SK-N-MC (cell line): ENCODE measurements around the gene UGT1A9.

ENCODE experiments used
- EZH2 ChIP-seq: fragments of 200-600 bp; sonication (generic); IDR thresholded peaks from one replicate; pipeline ENCODE4 v1.6.1; 2017; ENCODE audit warnings: antibody characterized with exemption
- FOXP2 ChIP-seq: optimal IDR thresholded peaks from 2 replicates; pipeline ENCODE3; 2011; ENCODE audit warnings: mild to moderate bottlenecking, moderate library complexity; ENCODE audit not compliant: insufficient read depth; ENCODE audit errors: extremely low read length, control extremely low read depth
- POLR2AphosphoS5 ChIP-seq: IDR thresholded peaks from 2 replicates; pipeline ENCODE4 v1.6.1; 2012; ENCODE audit warnings: mild to moderate bottlenecking, low read depth, low read length, borderline replicate concordance

GRCh38 chr2:233791151-233791882 lies 119.6 kb downstream of the UGT1A9 start:
- TF ChIP-seq POLR2AphosphoS5, result no peak
- no peak for TF ChIP-seq EZH2
- TF ChIP-seq FOXP2, result no peak
